HG02763 (cell line): ENCODE data around the gene TUBGCP3.

Source experiments
- ATAC-seq: cut with Tn5 transposase; IDR thresholded peaks from one replicate; pipeline ENCODE4 v1.9.1; 2021; ENCODE audit warnings: mild to moderate bottlenecking, moderate library complexity; ENCODE audit not compliant: unreplicated experiment

Gene TUBGCP3

GRCh38 chr13:112617754-112618375, 29.9 kb upstream of the TUBGCP3 start:
- ATAC-seq, result no peak

- no peak for ATAC-seq
These were observed 28.8 kb upstream of the TUBGCP3 start for GRCh38 chr13:112616586-112617362.

- no peak for ATAC-seq
These were observed 27.4 kb upstream of the TUBGCP3 start for GRCh38 chr13:112615391-112615790.

GRCh38 chr13:112614835-112615234, 26.9 kb upstream of the TUBGCP3 start:
- no peak for ATAC-seq

- ATAC-seq, result no peak
These were observed 20.3 kb upstream of the TUBGCP3 start for GRCh38 chr13:112608212-112608611.

GRCh38 chr13:112606109-112607001, 18.4 kb upstream of the TUBGCP3 start:
- ATAC-seq, result peak; percentile 99

GRCh38 chr13:112605531-112605990, 17.6 kb upstream of the TUBGCP3 start:
- ATAC-seq, result no peak

GRCh38 chr13:112603641-112604225, 15.8 kb upstream of the TUBGCP3 start:
- ATAC-seq, result no peak

- ATAC-seq, result no peak
These were observed 14.2 kb upstream of the TUBGCP3 start for GRCh38 chr13:112602189-112602588.

- no peak for ATAC-seq
These were observed 13.4 kb upstream of the TUBGCP3 start for GRCh38 chr13:112601371-112601770.

- ATAC-seq, result no peak
These were observed 8.3 kb upstream of the TUBGCP3 start for GRCh38 chr13:112596235-112596634.

- ATAC-seq, result no peak
These were observed 4.7 kb upstream of the TUBGCP3 start for GRCh38 chr13:112592647-112593046.

GRCh38 chr13:112592181-112592580, 4.2 kb upstream of the TUBGCP3 start:
- ATAC-seq, result no peak

- no peak for ATAC-seq
These were observed 741 bp upstream of the TUBGCP3 start for GRCh38 chr13:112588490-112589297.

- ATAC-seq, result peak; percentile 59
These were observed 665 bp downstream of the TUBGCP3 start for GRCh38 chr13:112587212-112587763.

GRCh38 chr13:112586334-112586960, 1.5 kb downstream of the TUBGCP3 start:
- no peak for ATAC-seq

- no peak for ATAC-seq
These were observed 4.2 kb downstream of the TUBGCP3 start for GRCh38 chr13:112583592-112584277.

GRCh38 chr13:112582263-112582662, 5.7 kb downstream of the TUBGCP3 start:
- no peak for ATAC-seq

- ATAC-seq, result no peak
These were observed 7.0 kb downstream of the TUBGCP3 start for GRCh38 chr13:112580912-112581311.
